Lung microvascular endothelial cell (primary cell): ENCODE measurements around the gene ERP29. TPM values are rescaled to one million over a fixed set of nuclear protein-coding genes. Genes with fewer than 3 reads are reported as not detected.
"Not testable (repeated sequence)": the region's sequence is repeated elsewhere in the genome, so short reads cannot be mapped to it uniquely, and the experiment has no call there.

Experiments
- DNase-seq, 2 donors: peaks; one replicate each; pipeline versions ENCODE4 v3.0.0 to v3.0.0-alpha.2; 2010; ENCODE audit warnings: low read depth in 2 of 2
- total RNA-seq: library from RNA; depleted of rRNA; stranded (reverse); fragments of >200 nt; gene quantifications from 2 replicates; pipeline ENCODE4 v1.2.1, GENCODE V29; 2014

The ERP29 gene
- 61.5 and 110 TPM in 2 replicates for total RNA-seq

DNA sequence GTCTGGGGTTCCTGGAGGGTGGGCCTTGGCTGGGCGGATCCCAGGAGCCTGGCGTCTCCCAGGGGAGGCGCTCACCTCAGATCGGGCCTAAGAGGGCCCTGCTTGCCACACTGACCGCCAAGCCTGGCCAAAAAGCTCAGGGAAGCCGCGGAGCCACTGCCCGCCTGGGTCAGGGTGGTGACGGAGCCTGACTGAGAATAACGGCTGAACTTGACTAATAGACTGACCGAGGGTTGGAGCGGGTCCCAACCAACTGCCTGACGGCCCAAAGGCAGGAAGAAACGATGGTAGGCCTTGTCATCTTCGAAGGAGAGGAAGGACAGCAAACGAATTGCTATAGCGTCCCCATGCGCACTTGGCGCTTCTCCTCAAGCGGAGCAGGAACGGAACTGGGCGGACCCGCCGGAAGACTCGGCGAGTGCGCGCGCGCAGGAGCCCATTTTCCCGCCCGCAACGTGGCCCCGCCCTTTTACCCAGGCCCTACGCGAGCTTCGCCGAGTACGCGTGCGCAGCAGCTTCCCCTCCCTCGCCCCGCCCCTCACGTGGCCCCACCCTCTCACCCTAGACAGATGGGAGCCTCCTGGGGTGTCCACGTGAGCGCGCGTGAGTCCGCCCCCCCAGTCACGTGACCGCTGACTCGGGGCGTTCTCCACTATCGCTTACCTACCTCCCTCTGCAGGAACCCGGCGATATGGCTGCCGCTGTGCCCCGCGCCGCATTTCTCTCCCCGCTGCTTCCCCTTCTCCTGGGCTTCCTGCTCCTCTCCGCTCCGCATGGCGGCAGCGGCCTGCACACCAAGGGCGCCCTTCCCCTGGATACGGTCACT lies at the start of gene ERP29, which contains the start of gene TMEM116:
Gene ERP29 (plus strand): TSS at position 652 of the 826 bp plus-strand sequence. CDS start 40 bp downstream, at position 692.
Gene TMEM116 (minus strand): TSS at position 391 of the 826 bp plus-strand sequence. CDS start 7,895 bp downstream, outside the sequence.
- peak; percentile 99 to 100 for DNase-seq

GRCh38 chr12:111964935-111965334 lies 48.3 kb upstream of the ERP29 start:
- no peak for DNase-seq

GRCh38 chr12:111971800-111972199 lies 41.4 kb upstream of the ERP29 start:
- no peak for DNase-seq

GRCh38 chr12:111975161-111975931 lies 37.9 kb upstream of the ERP29 start:
- no peak for DNase-seq

GRCh38 chr12:111976291-111976690 lies 36.9 kb upstream of the ERP29 start:
- no peak for DNase-seq

- DNase-seq, result no peak
These were observed 36.4 kb upstream of the ERP29 start for GRCh38 chr12:111976860-111977259.

GRCh38 chr12:111978545-111978944 lies 34.7 kb upstream of the ERP29 start:
- no peak for DNase-seq

DNA sequence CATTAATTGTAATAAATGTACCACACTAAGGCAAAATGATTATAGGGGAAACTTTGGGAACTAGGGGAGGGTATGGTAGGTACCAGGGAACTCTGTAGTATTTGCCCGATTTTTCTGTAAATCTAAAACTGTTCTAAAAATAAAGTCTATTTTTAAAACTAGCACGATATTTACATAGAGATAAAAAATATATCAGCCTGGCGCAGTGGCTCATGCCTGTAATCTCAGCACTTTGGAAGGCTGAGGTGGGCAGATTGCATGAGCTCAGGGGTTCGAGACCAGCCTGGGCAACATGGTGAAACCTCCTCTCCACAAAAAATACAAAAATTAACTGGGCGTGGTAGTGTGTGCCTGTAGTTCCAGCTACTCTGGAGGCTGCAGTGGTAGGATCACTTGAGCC lies 32.6 kb upstream of the ERP29 start:
- DNase-seq, result no peak

- no peak for DNase-seq
These were observed 31.2 kb upstream of the ERP29 start for GRCh38 chr12:111981987-111982386.

- no peak for DNase-seq
These were observed 28.4 kb upstream of the ERP29 start for GRCh38 chr12:111984820-111985219.

GRCh38 chr12:111991535-111991934 lies 21.7 kb upstream of the ERP29 start:
- no peak for DNase-seq

GRCh38 chr12:111991946-111992345 lies 21.3 kb upstream of the ERP29 start:
- DNase-seq, result no peak

GRCh38 chr12:111992464-111992863 lies 20.8 kb upstream of the ERP29 start:
- no peak for DNase-seq

- no peak for DNase-seq
These were observed 19.7 kb upstream of the ERP29 start for GRCh38 chr12:111993292-111994150.

DNA sequence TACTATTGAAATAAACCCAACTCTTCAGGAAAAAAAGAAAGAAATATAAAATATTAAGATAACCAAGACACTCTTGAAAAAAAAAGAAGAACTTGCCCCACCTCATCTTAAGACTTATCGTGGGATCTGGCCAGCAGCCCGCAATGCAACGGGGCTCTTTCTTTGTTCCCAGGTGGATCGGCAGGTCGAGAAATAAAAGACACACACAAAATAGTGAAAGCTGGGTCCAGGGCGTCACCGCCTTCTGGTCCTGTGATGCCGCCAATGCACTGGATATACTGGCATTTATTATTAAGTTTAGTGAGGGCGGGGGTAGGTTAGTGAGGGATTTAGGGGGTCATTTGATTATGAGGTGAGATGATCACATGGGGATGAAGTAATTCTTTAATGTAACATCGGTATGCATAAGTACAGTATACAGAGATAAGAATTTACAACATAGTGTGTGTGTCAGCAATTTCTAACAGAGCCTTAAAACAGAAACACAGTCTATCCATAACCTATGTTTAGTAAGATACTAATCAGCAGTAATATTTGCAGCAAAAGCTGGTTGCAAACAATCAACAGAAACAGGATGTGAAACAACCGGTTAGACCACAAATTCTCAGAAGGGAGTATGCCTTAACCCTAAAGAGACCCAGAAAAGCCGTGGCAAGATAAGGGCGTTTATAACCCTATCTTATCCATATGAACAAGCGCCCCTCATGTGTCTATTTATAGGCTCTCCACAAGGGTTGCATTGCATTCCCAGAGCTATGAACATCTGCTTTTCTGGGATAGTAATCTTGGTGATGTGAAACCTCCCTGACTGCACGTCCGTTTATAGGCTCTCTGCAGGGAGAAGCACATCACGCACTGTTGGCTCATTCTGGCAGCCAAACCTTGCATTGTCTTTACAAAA lies 18.8 kb upstream of the ERP29 start:
- DNase-seq, result not testable (repeated sequence)

DNA sequence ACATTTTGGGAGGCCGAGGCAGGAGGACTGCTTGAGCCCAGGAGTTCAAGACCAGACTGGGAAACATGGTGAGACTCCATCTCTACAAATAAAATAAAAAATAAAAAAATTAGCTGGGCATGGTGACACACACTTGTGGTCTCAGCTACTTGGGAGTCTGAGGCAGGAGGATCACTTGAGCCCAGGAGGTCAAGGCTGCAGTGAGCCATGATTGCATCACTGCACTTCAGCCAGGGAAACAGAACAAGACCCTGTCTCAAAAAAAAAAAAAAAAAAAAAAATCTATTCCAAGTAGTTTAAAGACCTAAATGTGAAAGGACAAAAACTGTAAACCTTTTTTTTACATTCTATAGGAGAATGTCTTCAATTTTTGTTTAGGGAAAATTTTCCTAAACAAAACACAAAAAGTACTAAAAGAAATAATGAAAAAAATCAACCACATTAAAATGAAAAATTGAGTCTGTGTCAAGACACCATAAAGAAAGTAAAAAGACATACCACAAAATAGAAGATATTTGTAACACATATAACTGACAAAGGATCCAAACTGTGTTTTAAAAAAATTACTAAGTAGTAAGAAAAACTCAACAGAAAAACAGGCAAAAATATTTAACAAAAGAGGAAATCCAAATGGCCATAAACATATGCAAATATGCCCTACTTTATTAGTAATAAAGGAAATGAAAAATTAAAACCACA lies 17.3 kb upstream of the ERP29 start:
- no peak for DNase-seq

GRCh38 chr12:111997300-111997699 lies 15.9 kb upstream of the ERP29 start:
- DNase-seq, result no peak

DNA sequence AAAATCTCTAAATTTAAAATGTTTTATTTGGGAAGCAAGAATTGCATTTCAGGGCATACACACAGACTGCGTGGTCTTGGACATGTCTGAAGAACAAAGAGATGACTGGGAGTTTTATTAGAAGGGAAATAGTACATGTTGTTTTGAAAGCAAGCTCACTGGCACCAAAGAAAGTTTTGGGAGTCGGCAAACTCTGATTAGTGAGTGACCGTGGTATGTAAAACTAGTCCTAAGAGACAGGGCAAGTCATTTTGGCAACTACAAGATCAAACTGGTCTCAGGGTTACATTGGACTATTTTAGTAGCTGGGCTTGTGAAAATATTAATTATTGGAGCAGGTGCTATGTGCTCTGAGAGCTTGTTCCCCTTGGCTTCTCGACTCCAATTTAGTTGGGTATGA lies 15.2 kb upstream of the ERP29 start:
- no peak for DNase-seq

DNA sequence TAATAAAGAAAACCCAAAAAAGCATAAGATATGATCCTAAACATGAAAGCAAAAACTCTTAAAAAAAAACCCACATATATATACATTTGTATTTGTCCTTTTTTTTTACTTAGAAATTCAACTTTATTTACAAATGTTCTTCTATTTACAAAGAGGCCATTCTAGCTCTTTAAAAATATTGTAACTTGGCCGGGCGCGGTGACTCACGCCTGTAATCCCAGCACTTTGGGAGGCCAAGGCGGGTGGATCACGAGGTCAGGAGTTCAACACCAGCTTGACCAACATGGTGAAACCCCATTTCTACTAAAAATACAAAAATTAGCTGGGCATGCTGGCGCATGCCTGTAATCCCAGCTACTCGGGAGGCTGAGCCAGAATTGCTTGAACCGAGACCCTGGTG lies 14.1 kb upstream of the ERP29 start:
- not testable (repeated sequence) for DNase-seq

DNA sequence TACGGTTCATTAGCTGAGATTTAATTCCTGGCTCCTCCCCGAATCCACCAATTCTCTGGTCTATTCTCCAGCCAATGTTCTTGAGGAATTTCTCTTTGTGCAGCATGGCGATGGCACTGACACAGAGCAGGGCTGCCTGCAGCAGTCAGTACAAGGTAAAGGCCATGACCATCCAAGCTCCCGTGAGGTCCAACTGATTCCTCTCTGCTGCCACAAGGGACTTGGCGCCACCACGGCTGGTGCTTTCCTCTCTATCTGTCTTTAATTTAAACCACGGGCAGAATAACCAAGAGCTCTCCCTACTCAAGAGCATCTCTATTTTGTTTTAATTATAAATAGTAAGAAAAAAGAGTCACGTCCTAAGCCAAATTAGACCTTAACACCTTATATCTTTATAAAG lies 12.4 kb upstream of the ERP29 start:
- no peak for DNase-seq
